DMS 273 treated with DMSO at 0.1 percent for 48 hours (cell line): ENCODE measurements around the gene KRTAP10-9.
"Not testable (repeated sequence)": the region's sequence is repeated elsewhere in the genome, so short reads cannot be mapped to it uniquely, and the experiment has no call there.

Source experiments
- DNase-seq: peaks from one replicate; lab custom pipeline; 2025; lab: John Stamatoyannopoulos, UW

KRTAP10-9 gene, protein sequence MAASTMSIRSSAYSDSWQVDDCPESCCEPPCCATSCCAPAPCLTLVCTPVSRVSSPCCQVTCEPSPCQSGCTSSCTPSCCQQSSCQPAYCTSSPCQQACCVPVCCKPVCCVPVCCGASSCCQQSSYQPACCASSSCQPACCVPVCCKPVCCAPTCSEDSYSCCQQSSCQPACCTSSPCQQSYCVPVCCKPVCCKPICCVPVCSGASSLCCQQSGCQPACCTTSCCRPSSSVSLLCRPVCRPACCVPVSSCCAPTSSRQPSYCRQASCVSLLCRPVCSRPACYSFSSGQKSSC

DNA sequence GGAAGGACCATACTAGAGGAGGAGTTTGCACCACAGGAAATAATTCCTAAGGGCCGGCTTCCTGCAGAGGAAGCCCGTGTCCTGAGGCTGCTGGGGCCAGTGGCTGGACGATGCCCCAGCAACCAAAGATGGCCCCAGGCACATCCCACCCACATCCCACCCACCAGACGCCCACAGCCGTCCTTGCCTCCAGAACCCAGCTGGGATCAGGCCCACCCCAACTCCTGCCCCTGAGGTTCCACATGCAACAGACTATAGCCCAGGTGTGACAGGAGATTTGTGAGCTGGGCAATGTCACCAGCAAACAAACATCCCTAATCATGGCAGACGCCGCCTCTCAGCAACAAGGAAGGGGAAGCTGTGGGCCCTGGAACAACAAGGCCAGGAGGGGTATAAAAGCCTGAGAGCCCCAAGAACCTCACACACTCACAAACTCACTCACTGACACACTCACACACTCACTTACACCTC is at the start of gene KRTAP10-9:
Gene KRTAP10-9, plus strand, starts transcription at position 421 of the 471 bp plus-strand sequence. CDS start 79 bp downstream, outside the sequence.
- DNase-seq = no peak

DNA sequence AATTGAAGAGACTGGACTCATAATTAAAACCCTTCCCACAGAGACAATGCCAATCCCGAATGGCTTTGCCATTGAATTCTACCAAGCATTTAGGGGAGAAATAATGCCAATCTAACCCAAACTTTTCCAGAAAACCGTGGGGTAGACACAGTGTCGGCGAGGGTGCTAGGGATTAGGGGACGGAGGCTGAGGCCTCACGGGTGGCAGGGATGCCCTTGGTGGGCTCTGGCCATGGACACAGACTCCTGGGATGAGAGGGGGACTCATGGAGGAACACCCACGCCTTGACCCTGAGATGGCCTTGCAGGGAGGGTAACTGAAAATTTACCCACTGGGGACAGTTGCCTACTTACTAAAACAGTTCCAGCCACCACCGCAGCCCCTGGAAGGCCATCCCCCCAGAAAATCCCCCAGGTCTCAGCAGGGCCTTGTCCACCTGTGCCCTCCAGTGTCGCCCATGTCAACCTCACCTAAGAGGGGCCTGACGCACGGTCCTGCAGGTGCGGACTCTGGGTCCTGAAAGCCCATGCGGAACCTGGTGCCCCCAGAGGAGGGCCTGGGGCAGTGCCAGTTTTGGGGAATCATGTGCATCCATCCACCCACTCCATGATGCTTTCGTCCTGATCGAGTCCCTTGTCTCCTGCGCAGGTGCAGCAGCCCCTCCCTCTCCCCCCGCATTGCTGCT is 48.4 kb upstream of the KRTAP10-9 start:
- DNase-seq = no peak

DNA sequence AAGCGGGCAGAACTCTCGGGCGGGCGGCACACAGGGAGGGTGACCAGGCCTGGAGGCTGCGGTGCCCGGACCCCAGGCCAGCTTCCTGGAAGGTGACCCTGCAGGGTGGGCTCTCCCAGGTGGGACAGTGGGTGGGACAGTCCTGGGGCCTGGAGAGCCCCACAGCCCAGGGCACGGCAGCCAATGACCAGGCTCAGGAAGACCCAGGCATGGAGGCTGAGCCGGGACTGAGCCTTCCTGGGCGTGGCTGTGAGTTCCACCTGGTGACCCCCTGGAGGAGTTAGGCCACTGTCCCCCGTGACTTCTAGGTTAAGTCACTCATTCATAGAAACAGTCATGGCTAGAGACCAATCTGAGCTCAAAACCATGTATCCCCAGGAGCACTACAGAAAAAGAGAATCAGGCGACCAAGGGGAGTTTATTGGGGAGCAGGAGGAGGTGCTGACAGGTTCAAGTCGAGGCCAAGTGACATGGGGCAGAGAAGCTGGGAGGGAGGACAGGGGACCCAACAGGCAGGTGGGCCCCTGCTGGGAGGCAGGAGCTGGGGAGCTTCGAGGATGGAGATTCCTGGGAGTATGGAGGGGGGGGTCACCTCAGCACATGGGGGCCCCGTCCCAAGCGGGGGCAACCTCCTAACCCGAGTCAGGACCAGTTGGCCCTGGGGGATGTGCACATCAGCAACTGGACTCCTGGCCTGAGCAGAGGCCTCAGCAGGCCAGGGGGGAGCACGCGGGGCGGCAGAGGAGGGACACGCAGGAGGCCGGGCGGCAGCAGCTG is 47.6 kb upstream of the KRTAP10-9 start:
- no peak for DNase-seq

DNA sequence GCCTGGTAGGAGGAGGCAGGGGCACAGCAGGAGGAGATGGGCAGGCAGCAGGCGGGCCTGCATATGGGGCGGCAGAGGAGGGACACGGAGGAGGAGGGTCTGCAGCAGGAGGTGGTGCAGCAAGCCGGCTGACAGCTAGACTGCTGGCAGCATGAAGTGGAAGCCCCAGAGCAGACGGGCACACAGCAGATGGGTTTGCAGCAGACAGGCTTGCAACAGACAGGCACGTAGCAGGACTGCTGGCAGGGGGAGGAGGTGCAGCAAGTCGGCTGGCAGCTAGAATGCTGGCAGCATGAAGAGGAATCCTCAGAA is 47.1 kb upstream of the KRTAP10-9 start:
- peak; percentile 31 for DNase-seq

DNA sequence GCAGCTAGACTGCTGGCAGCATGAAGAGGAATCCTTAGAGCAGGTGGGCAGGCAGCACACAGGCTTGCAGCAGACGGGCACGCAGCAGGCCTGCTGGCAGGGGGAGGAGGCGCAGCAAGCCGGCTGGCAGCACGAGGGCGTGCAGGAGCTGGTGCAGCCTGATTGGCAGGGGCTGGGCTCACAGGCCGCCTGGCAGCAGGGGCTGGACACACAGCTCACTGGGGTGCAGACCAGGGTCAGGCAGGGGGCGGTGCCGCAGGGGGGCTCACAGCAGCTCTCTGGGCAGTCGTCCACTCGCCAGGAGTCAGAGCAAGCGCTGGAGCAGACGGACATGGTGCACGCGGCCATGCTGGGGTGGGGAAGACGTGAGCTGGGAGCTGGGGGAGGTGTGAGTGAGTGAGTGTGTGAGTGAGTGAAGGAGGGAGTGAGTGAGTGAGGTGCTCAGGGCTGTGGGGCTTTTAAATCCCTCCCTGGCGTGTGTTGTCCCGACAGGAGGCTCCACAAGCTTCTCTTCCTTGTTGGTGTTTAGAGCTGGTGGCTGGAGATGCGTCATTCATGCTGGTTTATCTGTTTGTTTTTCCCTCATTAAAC is 46.6 kb upstream of the KRTAP10-9 start, which contains the start of gene KRTAP10-5:
Gene KRTAP10-5, minus strand, starts transcription at position 374 of the 591 bp plus-strand sequence. Its CDS starts 26 bp downstream, at position 348.
- DNase-seq = not testable (repeated sequence)

DNA sequence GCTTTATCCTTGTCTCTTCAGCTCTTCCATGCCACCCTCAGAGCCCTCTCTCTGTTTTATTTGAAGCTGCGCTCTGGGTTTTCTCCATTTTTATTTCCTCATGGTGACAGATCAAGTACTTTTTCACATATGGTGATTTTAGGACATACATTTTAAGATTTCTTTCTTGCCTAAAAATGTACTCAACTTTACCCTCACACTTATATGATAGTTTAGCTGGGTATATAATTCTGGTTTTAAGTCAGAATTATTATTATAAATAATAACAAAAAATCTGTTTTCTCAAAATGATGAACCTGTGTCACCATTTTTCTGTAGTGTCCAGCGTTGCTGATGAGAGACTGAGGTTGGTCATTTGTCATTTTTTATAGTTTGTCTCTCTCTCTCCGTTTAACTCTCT is 45.7 kb upstream of the KRTAP10-9 start:
- DNase-seq = no peak

DNA sequence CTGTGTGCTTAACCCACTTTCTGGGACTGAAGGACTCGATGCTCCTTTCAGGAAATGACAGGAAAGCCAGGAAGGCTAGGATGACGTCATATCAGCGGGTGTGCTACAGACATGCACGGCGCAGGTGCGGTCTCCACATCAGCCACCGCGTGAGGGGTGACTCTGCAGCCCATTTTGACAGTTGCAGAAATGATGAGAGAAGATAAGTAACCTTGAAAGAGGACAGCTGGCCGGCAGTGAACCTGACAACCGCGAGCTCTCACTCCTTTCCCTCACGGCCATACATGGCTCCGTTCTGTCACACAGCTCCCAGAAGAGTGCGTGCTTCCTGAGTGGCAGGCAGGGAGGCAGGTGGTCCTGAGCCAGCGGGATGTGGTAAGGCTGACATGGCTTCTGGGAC is 44.8 kb upstream of the KRTAP10-9 start:
- DNase-seq = no peak

DNA sequence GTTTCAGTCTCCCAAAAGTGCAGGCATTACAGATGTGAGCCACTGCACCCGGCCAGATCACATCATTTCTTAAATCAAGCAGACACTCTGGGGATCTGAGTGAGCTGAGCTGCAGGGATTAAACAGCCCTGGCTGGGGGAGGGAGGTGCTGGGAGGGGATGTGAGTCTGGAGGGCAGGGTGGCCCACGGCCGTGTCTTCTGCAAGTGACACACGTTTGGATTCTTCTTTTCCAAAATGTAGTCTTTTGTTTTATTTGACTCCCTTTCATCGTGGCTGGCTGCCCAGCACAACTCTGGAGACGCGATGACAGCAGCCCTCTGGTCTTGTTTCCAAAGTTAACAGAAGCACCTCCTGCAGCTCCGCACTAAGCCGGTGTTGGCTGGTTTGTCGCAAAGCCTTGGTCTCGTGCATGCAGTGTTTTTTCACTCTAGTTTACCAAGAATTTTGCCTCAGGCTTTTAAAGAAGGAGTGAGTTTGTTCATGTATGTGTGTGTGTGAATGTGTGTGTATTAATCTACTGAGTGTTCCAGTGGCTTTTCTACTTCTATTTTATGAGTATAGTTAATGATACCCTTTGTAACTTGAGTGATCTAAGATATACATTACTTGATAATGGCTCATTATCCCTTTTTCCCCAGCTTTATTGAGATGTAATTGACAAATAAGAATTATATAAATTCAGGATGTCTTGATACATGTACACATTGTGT is 43.6 kb upstream of the KRTAP10-9 start:
- no peak for DNase-seq

DNA sequence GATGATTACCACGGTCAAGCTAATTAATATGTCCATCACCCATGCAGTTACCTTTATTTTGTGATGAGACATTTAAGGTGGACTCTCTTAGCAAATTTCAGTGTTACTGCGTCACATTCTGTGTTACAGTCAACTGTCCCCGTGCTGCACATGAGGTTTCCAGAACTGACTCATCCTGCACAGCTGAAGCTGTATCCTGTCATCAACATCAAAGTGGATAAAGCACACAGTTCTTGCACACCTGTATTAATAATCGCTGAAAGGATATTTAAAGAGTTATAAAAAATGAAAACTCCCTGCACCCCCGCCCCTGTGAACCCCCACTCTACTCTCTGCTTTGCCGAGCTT is 43.1 kb upstream of the KRTAP10-9 start:
- DNase-seq = no peak

DNA sequence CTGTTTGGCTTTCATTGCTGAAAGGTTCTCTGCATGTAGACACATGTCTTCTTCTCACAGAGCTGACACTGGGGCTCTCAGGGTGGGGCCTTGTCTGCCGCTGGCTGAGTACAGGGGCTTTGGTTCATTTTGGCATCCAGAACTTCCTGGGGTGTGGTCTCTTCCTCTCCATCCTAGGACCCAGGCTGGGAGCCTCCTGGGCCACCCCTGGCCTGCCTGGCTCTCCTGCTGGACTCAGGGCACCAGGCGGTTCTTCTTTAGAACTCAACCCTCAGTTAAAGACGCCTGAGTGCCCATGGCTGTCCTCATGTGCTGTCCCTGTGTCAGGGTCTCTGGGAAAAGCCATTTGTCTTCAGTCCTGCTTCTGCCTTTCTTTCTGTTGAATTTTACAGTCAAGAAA is 41.0 kb upstream of the KRTAP10-9 start:
- DNase-seq = no peak

DNA sequence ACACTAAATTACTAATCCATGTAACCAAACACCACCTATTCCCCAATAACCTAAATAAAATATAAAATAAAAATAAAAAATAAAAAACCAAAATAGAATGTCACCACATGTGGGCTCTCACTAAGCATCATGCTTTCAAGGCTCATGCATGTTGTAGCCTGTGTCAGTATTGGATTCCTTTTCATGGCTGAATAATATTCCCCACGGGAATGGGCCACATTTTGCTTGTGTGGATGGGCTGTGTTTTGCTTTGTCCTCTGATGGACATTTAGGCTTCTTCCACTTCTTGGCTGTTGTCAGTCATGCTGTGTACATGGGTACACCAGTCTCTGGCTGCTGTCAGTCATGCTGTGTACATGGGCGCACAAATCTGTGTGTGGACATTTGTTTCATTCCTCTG is 37.8 kb upstream of the KRTAP10-9 start:
- no peak for DNase-seq

DNA sequence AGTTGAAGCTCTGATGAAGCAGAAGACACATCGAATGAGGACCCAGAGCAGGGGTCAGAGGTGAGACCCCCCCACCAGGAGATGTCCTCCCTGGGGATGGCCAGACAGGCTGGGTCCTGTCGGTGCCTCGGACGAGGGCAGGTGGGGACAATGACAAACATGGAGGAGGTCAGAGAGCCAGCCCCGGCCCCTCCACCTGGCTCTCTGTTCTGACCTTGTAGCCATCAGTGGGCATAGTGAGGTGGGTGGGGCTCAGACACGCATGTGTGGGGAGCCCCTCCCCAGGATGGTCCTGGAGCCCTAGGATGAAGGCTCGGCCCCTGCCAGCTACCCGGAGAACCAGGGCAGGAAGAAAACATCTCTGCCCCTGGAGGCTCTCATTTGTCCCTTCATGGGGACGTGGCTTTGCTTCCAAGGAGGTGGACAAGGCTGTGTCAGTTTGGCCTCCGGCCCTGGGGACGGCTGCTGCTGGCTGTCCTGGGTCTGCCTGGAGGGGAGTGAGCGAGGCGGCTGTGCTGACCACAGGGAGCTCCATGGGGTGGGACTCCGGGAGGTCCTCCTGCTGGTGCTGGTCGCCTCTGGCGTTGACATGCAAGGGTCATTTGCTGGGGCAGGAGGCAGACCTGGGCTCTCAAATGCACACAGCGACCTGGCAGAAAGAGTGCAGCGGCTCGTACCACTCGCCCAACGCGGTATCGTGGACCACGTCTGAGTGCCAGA is 37.1 kb upstream of the KRTAP10-9 start:
- no peak for DNase-seq

DNA sequence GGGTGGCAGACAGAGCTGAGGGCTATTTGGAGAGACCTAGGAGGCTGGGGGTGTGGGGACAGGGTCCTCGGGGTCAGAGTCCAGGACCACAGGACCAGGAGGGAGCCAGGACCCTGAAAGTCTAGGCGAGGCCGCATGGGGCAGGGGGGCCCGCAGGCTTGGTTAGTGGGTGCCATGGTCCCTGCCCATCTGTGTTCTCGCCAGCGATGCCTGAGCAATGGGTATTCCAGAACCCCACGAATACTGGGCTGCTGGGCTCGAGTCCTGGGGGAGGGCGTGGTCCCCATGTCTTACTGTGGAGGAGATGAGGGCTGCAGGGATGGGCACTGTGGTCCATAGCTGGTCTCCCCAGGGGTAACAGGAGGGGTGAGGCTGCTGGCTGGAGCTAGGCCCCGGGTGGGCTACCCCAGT is 36.6 kb upstream of the KRTAP10-9 start:
- DNase-seq = no peak

DNA sequence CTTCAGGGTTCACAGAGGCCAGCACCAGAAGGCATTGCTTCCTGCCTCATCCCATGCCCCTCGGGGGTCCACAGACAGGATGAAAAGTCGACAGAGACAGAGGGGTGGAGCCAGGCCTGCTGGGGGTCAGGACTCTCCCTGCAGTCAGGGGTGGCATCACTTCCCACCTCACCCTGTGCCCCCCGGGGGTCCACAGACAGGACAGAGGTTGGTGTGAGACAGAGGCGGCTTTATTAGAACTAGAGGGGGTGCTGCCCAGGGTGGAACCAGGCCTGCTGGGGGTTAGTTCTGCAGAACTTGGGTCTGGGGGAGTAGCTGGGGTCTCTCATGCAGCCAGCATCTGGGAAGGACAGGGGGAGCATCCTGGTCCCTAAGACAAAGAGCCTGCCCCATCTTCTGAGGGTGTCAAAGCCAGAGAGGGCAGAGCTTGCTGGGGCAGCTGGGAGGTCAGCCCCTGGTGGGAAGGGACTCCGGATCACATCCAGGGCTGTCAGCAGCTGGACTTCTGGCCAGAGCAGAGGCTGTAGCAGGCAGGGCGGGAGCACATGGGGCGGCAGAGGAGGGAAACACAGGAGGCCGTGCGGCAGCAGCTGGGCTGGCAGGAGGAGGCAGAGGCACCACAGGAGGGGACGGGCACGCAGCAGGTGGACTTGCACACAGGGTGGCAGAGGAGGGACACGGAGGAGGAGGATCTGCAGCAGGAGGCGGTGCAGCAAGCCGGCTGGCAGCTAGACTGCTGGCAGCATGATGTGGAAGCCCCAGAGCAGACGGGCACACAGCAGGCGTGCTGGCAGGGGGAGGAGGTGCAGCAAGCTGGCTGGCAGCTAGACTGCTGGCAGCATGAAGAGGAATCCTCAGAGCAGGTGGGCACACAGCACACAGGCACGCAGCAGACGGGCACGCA is 35.7 kb upstream of the KRTAP10-9 start:
- peak; percentile 84 for DNase-seq

DNA sequence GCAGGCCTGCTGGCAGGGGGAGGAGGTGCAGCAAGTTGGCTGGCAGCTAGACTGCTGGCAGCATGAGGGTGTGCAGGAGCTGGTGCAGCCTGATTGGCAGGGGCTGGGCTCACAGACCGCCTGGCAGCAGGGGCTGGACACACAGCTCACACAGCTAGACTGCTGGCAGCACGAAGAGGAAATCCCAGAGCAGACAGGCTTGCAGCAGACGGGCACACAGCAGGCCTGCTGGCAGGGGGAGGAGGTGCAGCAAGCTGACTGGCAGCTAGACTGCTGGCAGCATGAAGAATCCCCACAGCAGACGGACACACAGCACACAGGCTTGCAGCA is 35.1 kb upstream of the KRTAP10-9 start:
- DNase-seq = peak; percentile 78

DNA sequence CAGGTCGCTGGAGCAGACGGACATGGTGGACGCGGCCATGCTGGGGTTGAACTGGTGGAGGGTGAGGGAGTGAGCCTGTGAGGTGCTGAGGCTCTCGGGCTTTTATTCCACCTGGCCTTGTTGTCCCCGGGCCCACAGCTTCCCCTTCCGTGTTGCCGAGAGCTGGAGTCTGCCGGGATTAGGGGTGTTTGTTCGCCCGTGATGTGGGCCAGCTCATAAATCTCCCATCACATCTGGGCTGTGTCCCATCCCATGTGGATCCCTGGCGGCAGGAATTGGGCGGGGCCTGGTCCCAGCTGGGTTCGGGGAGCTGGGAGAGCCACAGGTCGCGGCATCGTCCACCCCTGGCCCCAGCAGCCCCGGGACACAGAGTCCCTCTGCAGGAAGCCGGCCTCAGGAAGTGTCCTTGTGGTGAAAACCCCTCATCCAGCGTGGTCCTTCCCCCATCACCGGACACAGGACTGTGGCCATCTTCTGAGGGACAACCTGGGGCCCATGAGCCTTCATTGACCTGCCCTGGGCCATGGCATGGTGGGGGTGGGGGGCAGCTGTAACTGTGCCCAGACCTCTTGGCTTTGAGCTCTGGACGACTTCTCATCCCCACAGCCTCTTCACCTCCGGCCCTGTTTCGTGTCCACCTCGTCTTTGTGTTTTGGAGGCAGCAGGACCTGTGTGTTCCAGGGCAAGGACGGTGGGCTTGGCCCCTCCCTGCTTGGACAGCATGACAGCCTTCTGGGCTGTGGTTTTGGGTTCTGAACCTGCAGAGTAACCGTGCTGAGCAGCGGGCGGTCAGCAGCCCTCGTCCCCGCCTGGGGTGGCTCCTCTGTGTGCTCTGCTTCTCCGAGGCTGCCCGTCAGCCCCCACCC is 34.2 kb upstream of the KRTAP10-9 start, which contains the start of gene KRTAP10-6:
Gene KRTAP10-6, minus strand, starts transcription at position 60 of the 866 bp plus-strand sequence. Its CDS starts 21 bp downstream, at position 39.
- DNase-seq = no peak

DNA sequence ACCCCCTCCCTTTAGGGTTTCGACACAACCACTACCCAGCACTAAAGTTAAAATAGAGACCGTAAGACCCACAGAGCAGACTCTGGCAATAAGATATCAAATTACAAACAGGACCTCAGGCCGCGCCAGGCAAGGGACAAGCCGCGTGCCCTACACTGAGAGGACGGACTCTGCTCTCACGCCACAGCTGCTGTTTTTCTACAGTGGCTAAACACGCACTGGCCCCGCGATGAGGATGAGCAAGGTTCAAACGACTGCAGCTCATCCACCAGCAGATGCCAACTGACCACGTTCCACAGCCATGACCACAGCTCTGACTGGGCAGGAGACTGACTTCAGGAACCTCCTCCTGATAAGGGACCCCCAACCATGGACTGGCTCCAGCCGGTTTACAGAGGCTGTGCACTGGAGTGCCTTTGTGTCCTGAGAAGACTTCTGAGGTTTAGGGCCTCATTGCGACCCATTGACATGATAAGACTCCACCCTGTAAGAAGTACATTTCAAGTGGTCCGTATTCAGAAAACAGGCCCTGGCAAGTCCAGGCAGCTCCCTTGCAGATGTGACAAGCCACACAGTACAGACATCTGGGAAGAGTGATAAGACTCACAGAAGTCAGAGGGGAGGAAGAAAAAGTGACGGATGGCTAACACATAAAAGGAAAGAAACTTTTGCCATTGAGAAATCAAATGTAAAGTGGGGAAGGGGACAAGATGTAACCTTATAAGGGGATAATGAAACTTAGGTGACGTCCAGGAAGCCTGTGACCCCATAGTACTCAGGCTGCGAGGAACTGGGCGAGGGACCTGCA is 33.1 kb upstream of the KRTAP10-9 start:
- no peak for DNase-seq

DNA sequence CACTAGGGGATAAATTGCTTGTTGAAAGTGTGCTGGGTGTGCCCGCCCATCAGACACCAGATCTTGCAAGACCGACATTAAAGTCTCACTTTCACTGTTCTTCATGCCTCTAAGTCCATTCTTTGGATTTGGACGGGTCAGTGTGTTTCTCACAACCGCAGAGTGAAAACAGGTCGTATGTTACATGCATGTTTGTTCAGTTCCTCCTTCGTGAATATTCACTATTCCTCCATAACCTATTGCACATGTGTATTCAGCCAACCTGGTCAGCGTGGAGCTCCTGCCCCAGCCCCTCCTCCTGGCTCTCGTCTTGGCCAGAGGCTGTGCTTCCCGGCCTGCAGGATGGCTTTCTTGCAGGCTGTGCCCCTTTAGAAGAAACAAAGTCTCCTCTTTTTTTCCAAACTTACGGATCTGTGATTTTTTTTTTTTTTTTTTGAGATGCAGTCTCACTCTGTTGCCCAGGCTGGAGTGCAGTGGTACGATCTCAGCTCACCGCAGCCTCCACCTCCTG is 32.4 kb upstream of the KRTAP10-9 start:
- no peak for DNase-seq
